ENCODE results near the gene CHST15. TPM values are rescaled to one million over a fixed set of nuclear protein-coding genes. Genes with fewer than 3 reads are reported as not detected.

Gene CHST15
- total and polyA plus RNA-seq, 7 donors = 2.4 to 57.9 (median 29.9) TPM

DNA sequence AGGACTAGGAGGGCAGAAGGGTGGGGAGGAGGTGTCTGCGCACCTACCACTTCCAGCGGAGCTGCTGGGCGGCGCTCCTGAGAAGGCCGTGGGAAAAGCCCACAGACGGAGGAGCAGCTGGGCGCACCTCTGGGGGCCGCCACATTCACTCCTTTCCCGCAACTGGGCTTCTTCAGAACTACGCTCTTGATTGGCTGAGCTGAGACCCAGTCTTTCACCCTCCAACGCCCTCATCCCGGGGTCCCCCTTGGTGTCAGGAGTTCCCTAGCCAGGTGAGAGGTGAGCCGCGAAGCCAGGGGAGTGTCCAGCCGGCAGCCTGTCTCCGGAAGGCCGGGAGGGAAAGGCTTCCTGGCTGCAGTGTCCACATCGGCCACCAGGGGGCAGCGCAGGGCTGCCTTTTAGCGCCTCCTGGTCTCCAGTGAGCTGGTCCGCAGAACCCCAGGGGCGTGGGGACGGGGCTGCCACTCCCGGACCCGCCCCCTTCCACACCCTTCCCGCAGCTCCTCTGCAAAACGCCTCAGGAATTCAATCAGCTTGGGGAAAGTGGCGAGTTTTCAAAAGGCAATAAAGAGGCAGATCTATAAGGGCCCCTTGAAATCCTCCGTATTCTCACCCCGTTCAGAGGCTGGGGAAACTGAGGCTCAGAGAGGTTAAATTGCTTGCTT, 98.8 kb downstream of the CHST15 start:
- peak; percentile 93 for DNase-seq
- Histone ChIP-seq H3K27me3 (peaks cover 13 to 39% (median 18%) of the 10 kb centered on the region in 3 donors), H3K9me3 (no peaks in the 10 kb centered on the region), H3K27ac (peak overlapping the region in 3 of 4 donors; percentile 60 to 71 (median 69)), H3K36me3 (no peaks in the 10 kb centered on the region), H3K4me3 (peak overlapping the region in 3 of 4 donors; percentile 21 to 35 (median 22)), H3K4me1 (peaks cover 0 to 31% (median 26%) of the 10 kb centered on the region in 4 donors)
- intact Hi-C loops (cut with DNase I) = loop anchor here (1.0 to 10.0 kb wide), 3 partner anchors 262 to 530 kb away; no protein-coding TSS in a partner anchor
- no peak for TF ChIP-seq POLR2A (IDR thresholded peaks at IDR 0.05)
- TF ChIP-seq EP300 (IDR thresholded peaks at IDR 0.05) = no peak
- peak in 3 of 4 donors; percentile 11 to 61 (median 45) for TF ChIP-seq POLR2AphosphoS5 (IDR thresholded peaks at IDR 0.05)
- TF ChIP-seq, protein P1, sequence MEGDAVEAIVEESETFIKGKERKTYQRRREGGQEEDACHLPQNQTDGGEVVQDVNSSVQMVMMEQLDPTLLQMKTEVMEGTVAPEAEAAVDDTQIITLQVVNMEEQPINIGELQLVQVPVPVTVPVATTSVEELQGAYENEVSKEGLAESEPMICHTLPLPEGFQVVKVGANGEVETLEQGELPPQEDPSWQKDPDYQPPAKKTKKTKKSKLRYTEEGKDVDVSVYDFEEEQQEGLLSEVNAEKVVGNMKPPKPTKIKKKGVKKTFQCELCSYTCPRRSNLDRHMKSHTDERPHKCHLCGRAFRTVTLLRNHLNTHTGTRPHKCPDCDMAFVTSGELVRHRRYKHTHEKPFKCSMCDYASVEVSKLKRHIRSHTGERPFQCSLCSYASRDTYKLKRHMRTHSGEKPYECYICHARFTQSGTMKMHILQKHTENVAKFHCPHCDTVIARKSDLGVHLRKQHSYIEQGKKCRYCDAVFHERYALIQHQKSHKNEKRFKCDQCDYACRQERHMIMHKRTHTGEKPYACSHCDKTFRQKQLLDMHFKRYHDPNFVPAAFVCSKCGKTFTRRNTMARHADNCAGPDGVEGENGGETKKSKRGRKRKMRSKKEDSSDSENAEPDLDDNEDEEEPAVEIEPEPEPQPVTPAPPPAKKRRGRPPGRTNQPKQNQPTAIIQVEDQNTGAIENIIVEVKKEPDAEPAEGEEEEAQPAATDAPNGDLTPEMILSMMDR (IDR thresholded peaks at IDR 0.05) = peak; percentile 96 to 100 (median 99)
- WGBS, 2 donors = 2 to 4% methylated on average over 30 of the region's 30 CpGs

DNA sequence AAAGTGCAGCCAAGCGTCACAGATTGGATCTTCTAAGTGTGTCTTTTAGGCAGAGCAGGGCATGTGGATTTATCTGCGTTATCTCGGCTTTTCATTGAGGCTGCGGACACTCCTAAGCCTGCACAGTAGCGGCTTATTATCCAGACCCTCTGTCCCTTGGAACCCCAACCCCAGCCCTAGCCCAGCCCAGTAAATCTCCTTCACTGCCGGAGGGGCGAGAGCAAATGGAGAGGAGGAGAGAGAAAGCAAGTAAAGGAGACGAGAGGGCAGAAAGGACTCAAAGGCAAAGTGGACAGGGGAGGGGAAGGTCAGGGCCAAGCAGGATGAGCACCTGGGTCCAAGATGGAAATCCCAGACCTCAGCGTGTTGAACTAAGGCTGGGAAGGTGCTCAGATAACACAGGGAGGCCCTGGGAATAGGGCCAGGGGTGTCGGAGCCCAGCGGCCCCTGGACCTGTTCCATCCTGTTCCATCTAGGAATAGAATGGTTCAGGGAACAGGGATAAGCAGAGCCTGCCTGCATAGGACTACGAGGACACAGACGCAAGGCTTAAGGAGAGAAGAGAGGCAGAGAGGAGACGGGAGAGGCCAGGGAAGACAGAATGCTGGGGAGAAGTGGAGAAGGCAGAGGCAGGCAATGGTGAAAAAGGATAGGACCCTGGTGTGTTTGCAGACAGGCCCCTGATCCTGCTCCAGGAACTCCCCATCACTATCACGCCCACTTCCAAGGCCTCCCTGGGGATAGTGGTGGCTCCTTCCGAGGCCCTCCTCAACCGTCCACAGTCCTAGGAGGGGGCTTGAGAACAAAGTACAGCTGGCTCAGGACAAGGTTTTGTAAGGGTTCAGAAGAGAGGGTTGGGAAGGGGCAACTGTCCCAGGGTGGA, 99.6 kb downstream of the CHST15 start:
- DNase-seq = no peak
- intact Hi-C loops (cut with DNase I) = loop anchor here (1.0 to 10.0 kb wide), 3 partner anchors 263 to 531 kb away; no protein-coding TSS in a partner anchor

DNA sequence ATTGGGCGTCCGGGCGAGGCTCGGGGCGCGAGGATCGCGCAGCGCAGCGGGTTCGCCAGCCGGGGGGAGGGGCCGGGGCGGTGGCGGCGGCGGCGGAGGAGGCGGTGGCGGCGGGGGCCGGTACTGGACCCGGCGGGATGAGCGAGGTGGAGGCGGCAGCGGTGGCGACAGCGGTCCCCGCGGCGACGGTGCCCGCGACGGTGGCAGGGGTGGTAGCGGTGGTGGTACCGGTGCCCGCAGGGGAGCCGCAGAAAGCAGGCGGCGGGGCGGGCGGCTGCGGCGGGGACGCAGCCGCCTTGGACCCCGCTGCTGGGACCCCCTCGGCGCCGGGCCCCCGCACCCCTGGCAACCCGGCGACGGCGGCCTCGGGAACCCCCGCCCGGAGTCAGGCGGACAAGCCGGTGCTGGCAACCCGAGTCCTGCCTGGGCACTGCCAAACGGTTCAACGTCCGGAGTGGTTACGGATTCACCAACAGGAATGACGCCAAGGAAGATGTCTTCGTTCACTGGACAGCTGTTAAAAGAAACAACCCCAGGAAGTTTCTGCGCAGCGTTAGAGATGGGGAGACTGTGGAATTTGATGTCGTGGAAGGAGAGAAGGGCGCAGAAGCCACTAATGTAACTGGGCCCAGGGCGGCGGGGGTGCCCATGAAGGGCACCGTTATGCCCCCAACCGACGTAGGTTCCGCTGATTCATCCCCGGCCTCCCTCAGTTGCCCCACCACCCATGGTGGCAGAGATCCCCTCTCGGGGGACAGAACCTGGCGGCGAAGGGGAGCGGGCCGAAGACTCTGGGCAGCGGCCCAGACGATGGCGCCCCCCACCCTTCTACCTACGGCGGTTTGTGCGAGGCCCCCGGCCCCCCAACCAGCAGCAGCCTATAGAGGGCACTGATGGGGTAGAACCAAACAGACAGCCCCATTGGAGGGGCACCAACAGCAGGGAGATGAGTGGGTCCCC, 101.5 kb downstream of the CHST15 start:
- 20 to 22% methylated on average over 92 of the region's 92 CpGs for WGBS, 2 donors
- no peak for DNase-seq
- Histone ChIP-seq H3K27ac (peak overlapping the region in 1 of 4 donors; percentile 24), H3K27me3 (peaks cover 13 to 41% (median 18%) of the 10 kb centered on the region in 3 donors), H3K4me1 (peaks cover 0 to 31% (median 26%) of the 10 kb centered on the region in 4 donors), H3K36me3 (no peaks in the 10 kb centered on the region), H3K9me3 (no peaks in the 10 kb centered on the region), H3K4me3 (peak overlapping the region in 3 of 4 donors; percentile 43 to 55 (median 52))
- intact Hi-C loops (cut with DNase I) = loop anchor here (10.0 kb wide), 1 partner anchor 533 kb away; no protein-coding TSS in a partner anchor
- TF ChIP-seq, protein P1 (IDR thresholded peaks at IDR 0.05) = no peak
- no peak for TF ChIP-seq POLR2A (IDR thresholded peaks at IDR 0.05)
- no peak for TF ChIP-seq EP300 (IDR thresholded peaks at IDR 0.05)
- no peak for TF ChIP-seq POLR2AphosphoS5 (IDR thresholded peaks at IDR 0.05)

More for the DNA sequence above, 99.6 kb downstream of the CHST15 start:
- TF ChIP-seq, protein P1 (IDR thresholded peaks at IDR 0.05) = no peak
- TF ChIP-seq POLR2A (IDR thresholded peaks at IDR 0.05) (no peak), EP300 (IDR thresholded peaks at IDR 0.05) (no peak)
- H3K27ac ChIP-seq = no peak overlapping the region
- no peaks in the 10 kb centered on the region for H3K36me3 ChIP-seq
- no peaks in the 10 kb centered on the region for H3K9me3 ChIP-seq
- no peak overlapping the region for H3K4me3 ChIP-seq
- 59 to 75% methylated on average over 17 of the region's 17 CpGs for WGBS, 2 donors
- peaks cover 0 to 31% (median 26%) of the 10 kb centered on the region in 4 donors for H3K4me1 ChIP-seq
- H3K27me3 ChIP-seq = peaks cover 13 to 41% (median 18%) of the 10 kb centered on the region in 3 donors

DNA sequence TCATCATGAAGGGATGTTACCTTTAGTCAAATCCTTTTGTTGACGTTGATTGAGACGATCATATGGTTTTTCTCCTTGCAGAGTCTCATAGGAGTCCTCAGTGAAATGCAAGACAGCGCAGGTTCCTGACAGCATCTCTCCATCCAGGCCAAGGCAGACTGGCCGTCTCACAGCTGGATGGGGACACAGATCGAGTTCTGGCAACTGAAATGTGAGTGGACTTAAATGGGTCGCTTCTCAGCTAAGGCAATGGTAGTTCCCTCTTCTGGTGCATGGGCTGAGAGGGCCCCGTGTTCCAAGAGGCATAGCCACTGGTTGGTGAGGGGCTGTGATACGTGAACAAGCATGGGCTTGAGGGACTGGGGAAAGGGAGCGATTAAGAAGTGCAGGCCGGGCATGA, 102.5 kb downstream of the CHST15 start:
- WGBS, 2 donors = 77 to 81% methylated on average over 10 of the region's 10 CpGs
- no peak for TF ChIP-seq POLR2AphosphoS5 (IDR thresholded peaks at IDR 0.05)
- TF ChIP-seq, protein P1 (IDR thresholded peaks at IDR 0.05) = no peak
- no peak for TF ChIP-seq EP300 (IDR thresholded peaks at IDR 0.05)
- TF ChIP-seq POLR2A (IDR thresholded peaks at IDR 0.05) = no peak
- no peaks in the 10 kb centered on the region for H3K36me3 ChIP-seq
- H3K27me3 ChIP-seq = peaks cover 13 to 41% (median 18%) of the 10 kb centered on the region in 3 donors
- H3K9me3 ChIP-seq = no peaks in the 10 kb centered on the region
- DNase-seq = no peak
- intact Hi-C loops (cut with DNase I) = loop anchor here (10.0 kb wide), 1 partner anchor 534 kb away; no protein-coding TSS in a partner anchor
- H3K4me1 ChIP-seq = peaks cover 0 to 30% (median 24%) of the 10 kb centered on the region in 4 donors
- no peak overlapping the region for H3K4me3 ChIP-seq
- no peak overlapping the region for H3K27ac ChIP-seq

All from sigmoid colon (tissue), 7 donors.